CD4-positive, alpha-beta T cell treated with Interleukin-6 for 4 hours (primary cell): ENCODE results near the gene DLG1.

Experiments used
- DNase-seq: peaks from one replicate; pipeline ENCODE4 v3.0.0-alpha.2; 2020; ENCODE audit warnings: mixed read lengths

Gene DLG1

DNA sequence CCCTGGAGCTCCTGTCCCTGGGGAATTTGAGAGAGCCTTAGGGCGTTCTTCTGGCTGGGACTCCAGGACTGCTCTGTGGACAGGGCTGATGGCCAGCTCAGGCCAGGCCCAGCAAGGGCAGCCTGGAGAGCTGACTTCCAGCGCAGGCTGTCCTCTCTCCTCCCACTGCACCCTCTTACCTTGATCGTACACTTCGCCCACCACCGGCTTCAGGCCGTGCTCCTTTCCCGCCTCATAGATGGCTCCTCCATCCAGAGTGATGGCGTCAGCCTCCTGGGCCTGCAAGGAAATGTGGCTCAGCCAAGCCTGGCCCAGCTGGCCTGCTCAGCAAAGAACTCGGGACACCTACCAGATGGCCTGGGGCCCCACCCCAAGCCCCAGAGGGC is 271.9 kb downstream of the DLG1 start:
- DNase-seq: no peak

DNA sequence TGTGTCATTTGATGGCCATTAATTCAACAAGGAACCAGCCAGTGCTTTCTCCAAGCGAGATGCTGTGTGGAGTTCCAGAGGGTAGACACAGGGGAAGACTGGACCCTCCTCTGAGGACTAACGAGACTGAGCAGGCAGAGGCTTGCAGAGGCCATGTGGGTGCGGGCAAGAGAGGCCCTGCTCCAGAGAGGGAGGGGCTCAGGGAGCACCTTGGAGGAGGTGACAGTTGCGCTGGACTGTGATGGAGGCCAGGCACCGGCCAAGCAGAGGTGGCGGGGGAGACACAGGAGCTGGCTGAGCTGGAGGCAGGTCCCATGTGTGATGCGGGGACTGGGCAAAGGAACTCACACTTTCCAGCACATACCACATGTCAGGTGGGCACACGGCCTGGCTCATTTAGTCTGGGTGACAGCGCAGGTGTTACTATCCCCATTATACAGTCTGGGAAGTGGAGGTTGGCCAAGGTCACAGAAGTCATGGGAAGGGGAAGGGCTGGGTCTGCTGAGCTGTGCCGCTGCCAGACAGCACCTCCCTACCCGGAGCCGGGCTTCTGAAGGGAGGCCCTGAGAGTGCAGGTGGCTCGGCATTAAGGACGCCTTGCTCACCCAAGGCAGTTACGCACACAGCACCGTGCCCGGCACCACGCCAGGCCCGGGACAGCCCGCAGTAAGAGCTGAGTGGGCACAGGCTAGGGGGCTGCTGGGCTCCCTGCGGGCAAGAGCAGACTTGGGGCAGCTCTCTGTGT is 272.5 kb downstream of the DLG1 start:
- DNase-seq: no peak

DNA sequence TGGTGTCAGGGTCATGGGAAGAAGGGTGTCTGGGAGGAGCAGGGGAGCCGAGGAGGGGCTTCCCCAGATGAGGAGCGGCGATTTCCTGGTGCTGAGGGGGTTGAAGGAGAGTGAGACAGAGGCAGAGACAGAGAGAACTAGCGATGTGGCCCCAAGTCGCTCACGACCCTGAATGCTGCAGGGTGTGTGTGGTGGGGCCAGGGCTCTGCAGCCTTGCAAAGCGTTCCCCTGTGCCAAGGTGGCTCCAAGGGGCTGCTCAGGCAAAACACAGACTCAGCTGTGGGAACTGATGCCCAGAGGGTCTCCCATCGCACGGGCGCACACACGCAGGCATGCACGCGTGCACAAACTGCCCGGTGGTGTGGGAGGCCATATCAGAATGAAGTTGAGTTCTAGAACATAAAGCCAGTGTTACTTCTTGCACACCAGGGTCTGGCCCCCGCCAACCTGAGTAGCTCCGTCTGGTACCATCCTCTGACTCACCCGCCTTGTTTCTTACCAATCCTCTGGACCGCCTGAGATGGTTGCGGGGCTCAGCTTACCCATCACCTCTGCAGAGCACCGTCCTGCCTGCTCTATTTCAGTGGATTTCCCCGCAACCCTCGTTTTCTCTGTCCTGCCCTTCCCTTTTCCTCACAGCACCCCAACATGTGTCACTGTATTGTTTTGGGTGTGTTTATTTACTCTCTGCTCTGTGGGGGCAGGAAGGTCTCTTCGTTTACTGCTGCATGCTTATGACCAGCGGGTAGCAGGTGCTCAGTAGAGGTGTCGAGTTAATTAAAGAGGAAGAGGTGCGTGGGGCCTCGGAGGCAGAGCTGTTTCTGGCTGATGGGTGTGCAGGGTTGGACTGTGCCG is 273.3 kb downstream of the DLG1 start:
- DNase-seq: no peak

DNA sequence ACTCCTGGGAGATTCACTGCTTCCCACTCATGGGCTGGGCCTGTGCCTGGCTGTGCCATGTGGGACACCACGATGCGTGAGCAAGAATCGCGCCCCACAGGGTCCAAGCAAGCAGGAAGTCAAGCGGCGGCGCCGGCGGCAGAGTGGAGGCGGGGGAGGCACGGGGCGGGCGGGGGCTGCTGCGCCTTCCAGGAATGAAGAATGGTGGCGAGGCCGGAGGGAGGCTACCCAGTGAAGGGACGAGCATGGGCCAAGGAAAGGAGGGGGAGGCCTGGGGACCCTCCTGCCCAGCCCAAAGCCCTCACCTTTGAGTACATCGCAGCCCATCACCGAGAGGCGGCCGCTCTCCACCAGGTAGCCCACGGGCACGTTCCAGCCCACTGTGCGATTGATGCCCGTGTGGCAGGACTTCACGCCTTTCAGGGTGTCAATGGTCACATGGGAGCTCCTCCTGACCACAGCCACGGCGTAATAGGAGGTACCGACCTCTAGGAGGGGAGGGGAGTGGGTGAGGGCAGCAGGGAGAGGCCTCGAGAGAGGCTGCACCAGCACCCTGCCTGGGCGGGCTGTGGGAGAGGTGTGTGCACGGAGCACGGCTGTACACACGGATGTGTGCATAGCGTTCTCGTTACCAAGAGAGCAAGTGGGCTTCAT is 274.3 kb downstream of the DLG1 start:
- DNase-seq: no peak

DNA sequence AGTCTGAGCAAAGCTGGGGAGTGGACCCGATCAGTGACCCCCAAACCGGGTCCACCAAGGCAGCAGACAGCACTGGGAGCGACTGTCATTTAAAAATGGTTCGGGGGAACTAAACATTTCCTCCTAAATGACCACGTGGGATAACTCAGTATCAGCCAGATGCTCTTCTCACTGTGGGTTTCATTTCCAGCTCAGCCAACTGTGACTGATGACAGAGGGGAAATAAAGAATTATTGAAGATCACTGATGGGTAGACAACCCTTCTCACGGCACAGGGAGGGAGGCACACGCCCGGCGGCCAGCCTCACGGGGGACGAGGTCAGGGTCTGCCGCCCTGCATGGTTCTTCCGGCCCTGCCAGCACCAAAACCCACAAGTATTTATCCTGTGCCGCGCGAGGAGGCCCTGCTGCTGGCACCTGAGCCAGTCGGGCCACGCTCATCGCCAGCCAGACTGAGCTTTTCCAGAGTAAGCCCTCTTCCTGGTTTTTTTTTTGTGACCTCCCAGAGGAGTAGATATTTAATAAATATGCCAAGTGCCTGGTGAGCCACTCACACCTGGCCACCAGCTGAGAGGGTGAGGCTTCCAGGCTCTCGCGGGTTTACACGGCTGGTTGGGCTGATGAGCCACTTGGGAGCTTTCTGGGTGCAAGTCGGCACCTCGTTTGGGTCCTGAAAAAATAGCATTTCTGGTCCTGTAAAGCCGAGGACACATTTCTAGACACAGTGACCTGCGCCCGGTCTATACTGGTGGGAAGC is 275.0 kb downstream of the DLG1 start:
- DNase-seq: no peak

DNA sequence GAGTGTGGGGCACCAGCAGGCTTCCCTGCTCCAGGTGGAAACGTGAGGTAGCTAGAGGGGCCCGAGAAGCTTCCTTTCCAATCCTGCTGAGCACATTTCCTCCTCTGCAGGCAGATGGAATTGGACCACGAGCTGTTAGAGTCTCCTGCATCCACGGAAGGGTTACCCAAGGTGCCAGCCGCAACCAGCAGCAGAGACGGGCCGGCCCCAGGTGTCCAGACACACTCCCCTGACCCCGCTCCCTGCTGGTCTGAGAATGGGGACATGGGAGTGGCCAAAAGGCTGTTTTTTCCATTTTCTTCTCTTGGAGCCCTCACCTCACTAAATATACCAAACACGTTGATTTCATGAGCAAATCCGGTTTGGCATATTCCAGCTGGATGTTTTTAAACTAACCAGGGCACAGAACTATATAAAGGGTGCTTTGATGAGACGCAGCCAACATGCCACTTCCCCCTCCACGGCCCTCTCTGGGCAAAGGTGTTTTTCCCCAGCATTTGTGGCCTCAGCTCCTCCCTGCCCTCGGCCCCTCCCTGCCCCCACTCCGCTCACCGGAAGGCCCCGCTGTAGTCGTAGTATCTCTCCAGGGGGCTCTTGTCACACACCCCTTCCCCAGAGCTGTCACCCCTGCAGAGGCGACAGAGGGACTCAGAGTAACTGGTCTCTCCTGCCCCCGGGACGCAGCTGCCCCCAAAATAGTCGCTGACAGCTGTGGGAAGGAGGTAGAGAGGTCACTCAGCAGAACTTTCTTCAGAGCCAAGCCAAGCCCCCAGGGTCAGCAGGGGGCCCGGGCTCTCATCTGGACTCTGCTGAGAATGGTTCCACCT is 275.8 kb downstream of the DLG1 start:
- no peak for DNase-seq

DNA sequence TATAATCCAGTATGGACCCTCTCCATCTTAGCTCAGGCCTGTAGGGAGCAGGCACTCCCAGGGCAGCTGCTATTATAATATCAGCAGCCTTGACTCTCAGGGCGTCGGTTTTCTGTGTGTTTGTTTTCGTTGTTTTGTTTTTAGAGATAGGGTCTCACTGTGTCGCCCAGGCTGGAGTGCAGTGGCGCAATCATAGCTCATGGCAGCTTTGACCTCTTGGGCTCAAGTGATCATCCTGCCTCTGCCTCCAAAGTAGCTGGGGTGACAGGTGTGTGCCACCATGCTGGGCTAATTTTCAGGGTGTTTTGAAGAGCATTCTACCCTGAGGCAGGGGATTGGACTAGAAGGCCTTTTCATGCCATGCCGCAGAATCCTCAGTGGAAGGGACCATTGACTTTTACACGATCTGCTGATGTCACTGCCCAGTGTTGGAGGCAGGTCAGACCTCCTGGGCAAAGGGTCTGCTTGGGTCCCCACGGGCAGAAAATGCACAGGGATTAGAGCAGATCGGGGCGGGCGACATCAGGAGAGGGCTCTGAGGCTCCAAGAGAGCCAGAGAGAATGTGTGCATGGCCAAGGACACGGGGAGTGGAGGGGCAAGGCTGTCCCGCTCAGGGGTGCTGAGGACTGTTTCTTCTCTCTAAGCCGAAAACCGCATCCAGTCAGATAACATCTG is 276.5 kb downstream of the DLG1 start:
- DNase-seq: no peak

DNA sequence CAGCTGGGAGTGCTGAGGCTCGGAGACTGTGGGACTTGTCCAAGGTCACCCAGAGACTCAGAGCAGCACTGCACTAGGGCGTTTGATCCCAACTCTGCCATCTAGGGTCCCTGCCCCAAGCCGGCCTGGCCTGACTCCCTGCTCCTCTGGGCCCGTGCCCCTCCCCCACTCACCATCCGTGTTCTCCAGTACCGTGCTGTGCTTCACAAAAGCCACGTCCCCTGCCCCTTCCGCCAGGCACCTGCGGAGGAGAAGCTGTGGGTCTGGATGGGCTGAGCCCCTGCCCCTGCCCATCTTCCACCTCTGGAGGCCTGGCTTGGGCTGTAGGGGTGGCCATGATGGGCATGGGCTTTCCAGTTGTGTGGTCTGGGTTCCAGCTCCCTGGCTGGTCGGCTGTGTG is 277.2 kb downstream of the DLG1 start:
- DNase-seq: no peak

DNA sequence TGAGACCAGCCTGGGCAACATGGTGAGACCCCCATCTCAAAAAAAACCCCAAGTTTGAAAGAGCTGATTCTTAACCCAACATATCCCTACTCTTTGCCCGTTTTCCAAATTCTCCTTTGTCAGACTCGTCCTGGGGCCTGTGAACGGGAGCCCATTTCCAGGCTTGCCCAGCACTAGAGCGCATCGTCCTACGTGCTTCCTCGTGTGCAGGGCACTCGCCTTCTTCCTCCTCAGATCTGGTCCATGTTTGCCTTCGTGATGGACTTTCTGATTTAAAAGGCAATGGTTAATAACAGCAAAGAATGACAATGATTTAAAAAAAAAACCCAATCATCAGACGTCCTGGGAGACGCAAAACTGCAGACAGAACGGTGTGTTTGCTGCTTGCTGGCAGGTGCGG is 278.9 kb downstream of the DLG1 start:
- no peak for DNase-seq

DNA sequence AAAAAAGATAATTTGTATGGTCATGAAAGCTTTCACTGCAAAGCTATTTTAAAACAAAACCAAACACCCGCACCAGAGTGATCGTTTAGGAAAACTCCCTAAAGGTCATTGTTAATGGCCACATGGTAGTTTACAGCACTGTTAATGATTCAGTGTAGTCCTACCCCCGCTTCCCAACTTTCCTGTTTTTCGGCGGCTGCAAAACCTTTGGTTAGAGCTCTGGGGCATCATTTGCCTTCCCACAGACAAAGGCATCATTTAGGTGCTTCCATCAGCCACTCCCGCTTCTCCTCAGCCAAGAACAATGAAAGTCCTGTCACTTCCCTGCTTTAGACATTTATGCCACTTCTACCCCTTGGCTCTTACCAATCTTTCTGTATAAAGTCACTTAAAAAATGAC is 279.4 kb downstream of the DLG1 start:
- no peak for DNase-seq

DNA sequence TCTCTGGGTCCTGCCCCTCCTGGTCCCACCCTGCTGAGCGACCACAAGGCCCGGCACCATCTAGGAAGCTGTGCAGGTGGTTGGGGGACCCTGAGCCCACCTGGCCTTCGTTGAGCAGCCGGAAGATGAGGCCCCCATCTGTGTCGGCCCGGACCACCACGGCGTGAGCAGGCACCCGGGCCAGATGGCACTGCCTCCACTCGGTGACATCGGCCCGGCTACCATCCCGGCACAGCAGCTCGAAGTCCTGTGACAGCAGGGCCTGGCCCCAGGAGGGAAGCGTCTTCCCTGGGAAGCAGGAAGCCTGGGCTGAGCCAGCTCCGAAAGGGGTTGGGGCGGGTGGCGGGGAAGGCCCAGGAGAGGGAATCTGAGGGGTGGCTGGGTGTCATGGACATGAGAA is 281.4 kb downstream of the DLG1 start:
- DNase-seq: no peak

DNA sequence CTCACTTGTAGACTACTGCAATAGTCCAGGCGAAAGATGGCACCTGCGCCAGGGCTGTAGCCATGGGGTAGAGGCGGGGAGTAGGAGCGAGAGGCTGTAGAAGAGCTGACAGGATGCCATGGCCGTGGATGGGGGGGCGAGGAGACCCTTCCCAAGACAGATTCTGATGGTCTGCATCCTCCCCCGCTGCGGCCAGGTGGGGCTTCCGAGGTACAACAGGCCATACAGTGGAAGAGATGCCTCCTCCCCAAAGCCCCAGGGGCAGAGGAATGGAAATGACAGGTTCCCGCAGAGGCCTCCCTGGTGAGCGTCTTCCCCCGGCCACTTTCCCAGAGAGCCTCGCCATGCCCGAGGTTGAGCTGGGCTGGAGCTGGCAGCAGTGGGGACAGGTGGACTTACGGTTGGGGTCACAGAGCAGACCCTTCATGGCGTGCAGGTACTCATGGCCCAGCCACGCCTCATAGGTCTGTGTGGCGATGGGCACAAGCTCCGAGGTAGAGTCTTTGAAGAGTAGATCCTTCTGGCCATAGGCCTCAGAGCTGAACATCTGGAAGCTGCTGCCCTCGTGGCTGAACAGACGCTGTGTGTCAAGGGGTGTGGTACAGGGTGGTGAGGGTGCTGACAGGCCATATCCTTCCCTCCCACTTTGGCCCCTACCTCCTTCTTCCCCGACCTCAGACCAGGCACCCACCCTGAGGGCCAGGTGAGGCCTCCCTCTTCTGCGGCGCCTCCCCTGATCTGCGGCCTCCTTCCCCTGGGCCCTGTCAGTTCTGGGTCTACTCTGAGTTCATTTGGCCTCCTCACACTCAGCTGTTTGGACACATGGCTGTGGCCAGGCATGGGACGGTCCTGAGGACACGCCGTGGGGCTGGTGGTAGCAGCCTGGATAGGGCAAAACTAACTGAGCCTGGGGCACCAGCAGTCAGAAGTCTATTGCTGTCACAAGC is 282.3 kb downstream of the DLG1 start:
- DNase-seq: no peak

DNA sequence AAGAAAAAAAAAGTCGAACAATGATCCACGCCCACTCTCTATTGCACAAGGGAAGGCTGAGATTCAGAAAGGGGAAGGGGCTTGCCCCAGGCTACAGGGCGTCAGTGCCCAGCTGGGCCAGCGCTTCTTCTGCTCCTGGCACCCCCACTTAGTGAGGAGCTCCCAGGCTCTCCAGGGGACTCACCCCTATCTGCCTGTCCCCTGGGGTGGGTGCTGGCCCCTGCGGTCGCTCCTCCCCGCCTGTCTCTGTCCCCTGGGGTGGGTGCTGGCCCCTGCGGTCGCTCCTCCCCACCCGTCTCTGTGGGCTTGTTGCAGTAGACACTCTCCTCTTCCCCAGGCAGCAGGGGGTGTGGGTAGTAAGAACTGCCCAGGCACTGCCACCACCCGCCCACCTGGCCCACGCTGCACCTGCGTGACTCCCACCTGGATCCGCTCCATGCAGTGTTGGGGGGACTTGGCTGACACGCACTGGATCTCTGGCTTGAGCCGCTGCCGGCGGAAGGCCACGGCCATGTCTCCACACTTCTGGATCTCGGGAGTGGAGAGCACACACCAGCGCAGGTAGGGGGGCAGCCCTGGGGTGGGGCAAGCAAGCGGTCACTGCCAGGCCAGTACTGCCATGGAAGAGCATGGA is 283.4 kb downstream of the DLG1 start:
- no peak for DNase-seq

DNA sequence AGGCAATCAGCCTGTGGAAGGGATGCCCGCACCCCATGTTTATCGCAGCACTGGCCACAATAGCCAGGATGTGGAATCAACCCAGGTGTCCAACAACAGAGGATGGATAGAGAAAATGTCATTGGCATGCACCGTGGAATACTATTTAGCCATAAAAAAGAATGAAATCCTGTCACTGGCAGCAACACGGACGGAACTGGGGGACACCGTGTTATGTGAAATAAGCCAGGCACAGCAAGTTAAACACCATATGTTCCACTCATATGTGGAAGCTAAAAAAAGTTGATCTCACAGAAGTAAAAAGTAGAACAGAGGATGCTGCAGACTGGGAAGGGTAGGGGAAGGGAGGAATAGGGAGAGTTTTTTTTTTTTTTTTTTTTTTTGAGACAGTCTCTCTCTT is 284.4 kb downstream of the DLG1 start:
- no peak for DNase-seq

DNA sequence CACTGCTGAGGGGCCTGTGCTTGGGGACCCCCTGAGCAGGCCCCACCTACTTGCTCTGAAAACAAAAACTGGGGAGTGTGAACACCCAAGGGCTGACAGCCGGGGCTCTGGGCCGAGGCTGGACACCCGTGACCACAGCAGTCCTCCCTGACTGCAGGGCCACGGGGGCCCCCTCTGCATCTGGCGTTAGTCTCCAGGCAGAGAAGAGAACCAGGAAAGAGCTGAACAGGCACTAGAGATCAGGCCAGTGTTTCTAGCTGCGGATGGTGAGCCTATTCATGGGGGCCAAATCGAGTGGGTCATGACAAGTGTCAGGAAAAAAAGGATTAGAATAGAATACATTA is 285.9 kb downstream of the DLG1 start:
- DNase-seq: no peak

DNA sequence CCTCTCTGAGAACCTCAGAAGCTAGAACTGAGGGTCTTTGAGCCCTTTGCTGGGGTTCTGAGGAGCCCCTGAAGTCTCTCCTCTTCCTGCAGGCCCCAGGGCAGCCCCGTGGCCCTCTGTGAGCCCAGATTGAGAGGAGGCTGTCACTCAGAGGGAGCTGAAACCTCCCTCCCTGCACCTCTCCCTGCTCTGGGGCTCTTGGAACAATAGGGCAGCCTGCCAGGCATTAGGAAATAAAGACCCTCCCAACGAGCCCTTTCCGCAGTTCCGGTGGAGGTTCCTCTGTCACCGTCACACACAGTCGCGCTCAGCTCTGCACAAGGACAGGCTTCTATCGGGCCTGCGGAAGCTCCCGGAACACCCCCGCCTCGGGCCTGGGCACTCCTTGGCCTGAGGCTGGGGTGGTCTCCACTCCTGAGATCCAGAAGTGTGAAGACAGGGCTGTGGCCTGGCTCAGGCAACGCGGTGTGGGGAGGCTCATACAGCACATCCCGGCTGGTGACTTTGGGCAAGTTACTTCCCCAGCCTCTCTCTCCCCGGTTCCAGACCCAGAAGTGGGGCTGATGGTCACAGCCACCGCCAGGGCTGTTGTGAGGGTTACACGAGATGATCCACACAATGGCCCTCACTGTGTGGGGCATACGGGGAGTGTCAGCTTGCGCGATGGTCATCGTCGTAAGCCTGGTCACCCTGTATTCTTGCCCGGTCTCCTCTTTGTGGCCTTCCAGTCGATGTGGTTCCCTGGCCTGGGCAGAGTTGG is 286.5 kb downstream of the DLG1 start:
- no peak for DNase-seq

DNA sequence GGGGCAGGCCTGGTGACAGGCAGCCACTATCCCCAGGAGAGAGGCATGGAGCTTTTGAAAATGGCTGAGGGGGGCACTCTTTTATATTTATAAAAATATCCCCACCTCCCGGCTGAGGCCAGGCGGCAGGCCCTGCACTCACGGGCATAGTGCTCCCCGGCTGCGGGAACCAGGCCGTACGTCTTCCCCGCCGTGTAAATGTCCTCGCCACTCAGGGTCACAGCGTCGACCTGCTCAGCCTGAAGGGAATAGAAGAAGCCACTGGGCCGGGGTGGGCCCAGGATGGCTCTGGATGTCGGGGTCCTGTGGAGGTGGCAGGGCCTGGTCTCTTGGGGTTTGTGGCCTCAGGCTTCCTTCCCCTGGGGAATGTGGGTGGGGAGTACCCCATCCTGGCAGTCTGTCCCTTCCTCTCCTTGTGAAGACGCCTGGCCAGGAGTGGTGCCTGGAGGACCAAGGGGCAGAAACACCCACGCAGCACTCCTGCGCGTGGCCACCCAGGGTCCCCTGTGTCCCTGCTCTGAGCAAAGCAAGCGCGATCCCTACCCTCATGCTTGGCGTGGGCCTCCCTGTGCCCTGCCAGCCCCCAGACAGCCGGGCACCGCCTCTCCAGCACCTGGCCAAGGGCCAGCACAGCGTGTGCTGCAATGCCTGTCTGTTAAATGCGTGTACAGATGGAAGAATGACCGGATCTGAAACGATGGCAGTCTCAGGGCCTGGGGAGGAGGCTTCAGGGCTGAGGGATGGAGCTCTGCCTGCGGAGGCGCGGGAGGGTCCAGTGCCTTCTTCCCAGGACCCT is 287.7 kb downstream of the DLG1 start:
- DNase-seq: no peak

DNA sequence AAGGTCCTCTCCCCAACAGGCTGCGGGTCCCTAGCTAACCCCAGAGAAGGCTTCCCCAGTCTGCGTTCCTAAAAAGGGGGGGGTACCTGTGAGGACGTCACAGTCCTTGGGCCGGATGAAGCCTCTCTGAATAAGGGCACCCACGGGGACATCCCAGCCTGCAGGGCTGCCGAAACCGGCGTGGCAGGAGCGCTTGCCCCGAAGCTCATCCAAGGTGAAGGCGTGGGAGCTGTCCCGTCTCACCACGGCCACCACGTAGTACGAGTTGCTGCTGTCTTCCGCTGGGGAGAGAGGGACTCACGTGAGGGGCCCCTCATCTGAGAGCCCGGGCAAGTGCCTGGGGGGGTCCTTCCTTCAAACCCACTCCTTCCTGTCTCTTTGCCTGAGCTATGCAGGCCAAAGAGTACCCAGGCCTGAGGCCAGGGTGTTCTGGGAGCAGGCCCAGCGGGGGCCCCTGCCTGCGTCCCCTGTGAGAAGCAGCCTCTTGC is 288.8 kb downstream of the DLG1 start:
- DNase-seq: no peak
